Stimulated activated CD4-positive, alpha-beta T cell treated with anti-CD3 and anti-CD28 coated beads, Interleukin-1b, Interleukin-23, amount 100 ng/mL, for 48 hours (primary cell): ENCODE measurements around the gene CA9.
A peak's percentile ranks its signal among the peaks of the same experiment; 100 is the strongest.

Experiments used
- DNase-seq: peaks from one replicate; pipeline ENCODE4 v3.0.0-alpha.2; 2020

The CA9 gene

GRCh38 chr9:35717132-35717870, 43.6 kb downstream of the CA9 start:
- no peak for DNase-seq

- no peak for DNase-seq
Observed at GRCh38 chr9:35718721-35719511, 45.2 kb downstream of the CA9 start.

- DNase-seq, result no peak
Observed at GRCh38 chr9:35719546-35719945, 45.8 kb downstream of the CA9 start.

- DNase-seq, result no peak
Observed at GRCh38 chr9:35723426-35723825, 49.7 kb downstream of the CA9 start.

GRCh38 chr9:35723908-35724307, 50.2 kb downstream of the CA9 start:
- no peak for DNase-seq

GRCh38 chr9:35725362-35725761, 51.6 kb downstream of the CA9 start:
- no peak for DNase-seq

GRCh38 chr9:35726931-35727330, 53.2 kb downstream of the CA9 start:
- peak; percentile 21 for DNase-seq

- no peak for DNase-seq
Observed at GRCh38 chr9:35727676-35728040, 53.9 kb downstream of the CA9 start.

- DNase-seq, result peak; percentile 42
Observed at GRCh38 chr9:35728041-35728971, 54.6 kb downstream of the CA9 start.

- DNase-seq, result no peak
Observed at GRCh38 chr9:35729101-35729500, 55.4 kb downstream of the CA9 start.

GRCh38 chr9:35729700-35730485, 56.2 kb downstream of the CA9 start:
- DNase-seq, result peak; percentile 13

GRCh38 chr9:35730486-35730854, 56.7 kb downstream of the CA9 start:
- DNase-seq, result no peak
